NB4 (cell line): ENCODE data around the gene LILRA5.
"Not testable (repeated sequence)": the region's sequence is repeated elsewhere in the genome, so short reads cannot be mapped to it uniquely, and the experiment has no call there.

Experiments used
- MYC ChIP-seq: IDR thresholded peaks from 2 replicates; pipeline ENCODE4 v1.6.1; 2011; ENCODE audit warnings: low read depth, low read length
- POLR2A ChIP-seq: IDR thresholded peaks from 2 replicates; pipeline ENCODE4 v1.6.1; 2011; ENCODE audit warnings: mild to moderate bottlenecking; ENCODE audit not compliant: insufficient read length; ENCODE audit errors: extremely low read depth
- TF ChIP-seq, protein P1 (sequence below): IDR thresholded peaks from one replicate; pipeline ENCODE4 v1.5.1; 2012; ENCODE audit warnings: low read depth, low read length

DNA sequence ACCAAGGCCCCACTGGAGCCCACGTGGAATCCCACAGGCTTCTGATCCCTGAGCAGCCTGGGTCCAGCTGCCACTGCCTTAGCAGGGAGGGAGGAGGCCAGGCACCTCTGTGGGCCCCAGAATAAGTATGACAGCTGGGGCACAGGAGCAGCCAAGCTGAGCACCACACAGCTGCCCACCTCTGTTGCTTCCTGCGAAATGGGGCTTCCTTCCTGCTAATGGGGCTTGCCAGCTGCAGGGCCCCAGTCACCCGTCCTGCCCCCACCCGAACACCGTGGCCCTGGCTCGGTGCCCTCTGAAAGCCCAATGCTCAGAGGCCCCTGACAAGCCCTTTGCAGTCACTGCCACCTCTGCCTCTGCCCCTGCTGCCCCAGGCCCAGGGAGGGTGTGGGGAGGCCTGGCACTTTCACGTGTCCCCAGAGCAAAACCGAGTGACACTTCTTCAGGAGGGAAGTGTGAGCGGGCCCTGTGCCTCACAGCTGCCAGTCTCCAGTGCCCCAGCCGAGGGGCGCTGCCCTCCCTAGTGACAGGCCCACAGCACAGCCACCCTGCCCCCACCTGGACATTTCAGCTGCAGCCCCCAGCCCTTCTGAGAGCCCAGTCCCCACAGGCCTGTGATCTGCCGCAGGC, 27.4 kb downstream of the LILRA5 start:
- TF ChIP-seq, protein P1, sequence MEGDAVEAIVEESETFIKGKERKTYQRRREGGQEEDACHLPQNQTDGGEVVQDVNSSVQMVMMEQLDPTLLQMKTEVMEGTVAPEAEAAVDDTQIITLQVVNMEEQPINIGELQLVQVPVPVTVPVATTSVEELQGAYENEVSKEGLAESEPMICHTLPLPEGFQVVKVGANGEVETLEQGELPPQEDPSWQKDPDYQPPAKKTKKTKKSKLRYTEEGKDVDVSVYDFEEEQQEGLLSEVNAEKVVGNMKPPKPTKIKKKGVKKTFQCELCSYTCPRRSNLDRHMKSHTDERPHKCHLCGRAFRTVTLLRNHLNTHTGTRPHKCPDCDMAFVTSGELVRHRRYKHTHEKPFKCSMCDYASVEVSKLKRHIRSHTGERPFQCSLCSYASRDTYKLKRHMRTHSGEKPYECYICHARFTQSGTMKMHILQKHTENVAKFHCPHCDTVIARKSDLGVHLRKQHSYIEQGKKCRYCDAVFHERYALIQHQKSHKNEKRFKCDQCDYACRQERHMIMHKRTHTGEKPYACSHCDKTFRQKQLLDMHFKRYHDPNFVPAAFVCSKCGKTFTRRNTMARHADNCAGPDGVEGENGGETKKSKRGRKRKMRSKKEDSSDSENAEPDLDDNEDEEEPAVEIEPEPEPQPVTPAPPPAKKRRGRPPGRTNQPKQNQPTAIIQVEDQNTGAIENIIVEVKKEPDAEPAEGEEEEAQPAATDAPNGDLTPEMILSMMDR: not testable (repeated sequence)
- not testable (repeated sequence) for TF ChIP-seq POLR2A, MYC
